H1 (cell line): ENCODE data around the gene L1TD1. TPM values are rescaled to one million over a fixed set of nuclear protein-coding genes. Genes with fewer than 3 reads are reported as not detected.

Experiments used
- CTCF ChIA-PET: fragments of 300-600 bp; sonication (Branson Sonifier 250); formaldehyde crosslinking; loops from one replicate; lab custom pipeline; 2021; ENCODE audit not compliant: partially characterized antibody; lab: Charles Lee
- POLR2A ChIA-PET: fragments of 300-600 bp; sonication (Branson Sonifier 250); formaldehyde crosslinking; loops from one replicate; lab custom pipeline; 2021; ENCODE audit warnings: inconsistent platforms; ENCODE audit not compliant: partially characterized antibody; lab: Charles Lee
- DNase-seq, 2 experiments: peaks; one replicate each; pipeline versions ENCODE4 v3.0.0 to v3.0.0-alpha.2; 2010 to 2022; ENCODE audit warnings: low spot score in 2 of 2, low read depth in 1 of 2, mixed read lengths in 1 of 2
- FAIRE-seq: peaks from 2 replicates; lab custom pipeline; 2011; peaks lifted over from hg19 to GRCh38; lab: Jason Lieb, UNC
- H2AFZ ChIP-seq: 2 replicates; pipeline ENCODE4 v1.8.1; 2012; ENCODE audit warnings: low read length, inconsistent platforms
- H2AK5ac ChIP-seq: 2 replicates; pipeline ENCODE4 v1.6.1; 2013; ENCODE audit warnings: low read depth, low read length
- H2BK120ac ChIP-seq: replicated peaks from 2 replicates; pipeline ENCODE3; 2013; ENCODE audit warnings: low read depth, low read length, inconsistent platforms
- H2BK12ac ChIP-seq: 2 replicates; pipeline ENCODE4 v1.6.1; 2013; ENCODE audit warnings: low read depth, low read length
- H2BK15ac ChIP-seq: 2 replicates; pipeline ENCODE4 v1.6.1; 2013; ENCODE audit warnings: low read length
- H2BK20ac ChIP-seq: 2 replicates; pipeline ENCODE4 v1.6.1; 2013; ENCODE audit warnings: low read length
- H2BK5ac ChIP-seq: 2 replicates; pipeline ENCODE4 v1.6.1; 2013; ENCODE audit warnings: low read depth, low read length
- H3K14ac ChIP-seq: 2 replicates; pipeline ENCODE4 v1.6.1; 2013; ENCODE audit warnings: inconsistent platforms; ENCODE audit not compliant: insufficient read length
- H3K18ac ChIP-seq: 2 replicates; pipeline ENCODE4 v1.6.1; 2013; ENCODE audit warnings: low read length; ENCODE audit errors: extremely low read depth
- H3K23ac ChIP-seq: 2 replicates; pipeline ENCODE4 v1.6.1; 2013; ENCODE audit warnings: inconsistent platforms; ENCODE audit not compliant: insufficient read length
- H3K23me2 ChIP-seq: 2 replicates; pipeline ENCODE4 v1.6.1; 2013; ENCODE audit warnings: low read depth, low read length
- H3K27ac ChIP-seq: 2 replicates; pipeline ENCODE4 v1.6.1; 2011; ENCODE audit warnings: low read depth, low read length, inconsistent platforms
- H3K27me3 ChIP-seq, 4 experiments: replicated peaks in 1 of 4; 1 replicate in 1 of 4; 2 replicates in 3 of 4; pipeline versions ENCODE4 v1.6.1 to v1.8.1; 2011 to 2013; ENCODE audit warnings: low read length in 3 of 4, mild to moderate bottlenecking in 3 of 4, inconsistent platforms in 2 of 4, mixed read lengths in 2 of 4, moderate library complexity in 1 of 4; ENCODE audit not compliant: control insufficient read depth in 3 of 4, insufficient read depth in 3 of 4; ENCODE audit errors: extremely low read depth in 1 of 4
- H3K36me3 ChIP-seq, 4 experiments: 2 replicates each; pipeline versions ENCODE4 v1.6.1 to v1.8.1; 2011 to 2013; ENCODE audit warnings: mild to moderate bottlenecking in 4 of 4, low read length in 3 of 4, moderate library complexity in 2 of 4, control low read depth in 1 of 4, inconsistent platforms in 1 of 4; ENCODE audit not compliant: insufficient read depth in 4 of 4, control insufficient read depth in 2 of 4
- H3K4ac ChIP-seq: replicated peaks from 2 replicates; pipeline ENCODE3; 2013; ENCODE audit warnings: low read length, low read depth, mixed read lengths, inconsistent platforms; ENCODE audit not compliant: insufficient read length
- H3K4me1 ChIP-seq, 4 experiments: replicated peaks in 1 of 4; 1 replicate in 1 of 4; 2 replicates in 3 of 4; pipeline versions ENCODE4 v1.6.1 to v1.8.1; 2011 to 2013; ENCODE audit warnings: low read length in 3 of 4, inconsistent platforms in 2 of 4, mixed read lengths in 1 of 4; ENCODE audit not compliant: insufficient read depth in 4 of 4, control insufficient read depth in 3 of 4
- H3K4me2 ChIP-seq, 2 experiments: 2 replicates each; pipeline versions ENCODE4 v1.6.1 to v1.8.1; 2011 to 2013; ENCODE audit warnings: low read depth in 2 of 2, low read length in 2 of 2, control low read depth in 1 of 2, inconsistent platforms in 1 of 2, mild to moderate bottlenecking in 1 of 2; ENCODE audit not compliant: insufficient read depth in 1 of 2
- H3K4me3 ChIP-seq, 4 experiments: fragments of 200-600, 300-600 bp in 1 of 4; sonication (generic), shearing (Covaris generic), sonication (Bioruptor Twin) in 1 of 4; 2 replicates each; pipeline versions ENCODE4 v1.5.1 to v1.8.1; 2011 to 2016; ENCODE audit warnings: low read length in 4 of 4, low read depth in 3 of 4, control low read depth in 2 of 4, inconsistent platforms in 2 of 4, mild to moderate bottlenecking in 2 of 4, mixed read lengths in 1 of 4, moderate library complexity in 1 of 4; ENCODE audit not compliant: insufficient read depth in 2 of 4; ENCODE audit errors: extremely low read depth in 1 of 4
- H3K56ac ChIP-seq: replicated peaks from 2 replicates; pipeline ENCODE3; 2013; ENCODE audit warnings: low read depth, mild to moderate bottlenecking, mixed read lengths, low read length, inconsistent platforms; ENCODE audit not compliant: insufficient read length
- H3K79me1 ChIP-seq: 2 replicates; pipeline ENCODE4 v1.6.1; 2013; ENCODE audit warnings: low read depth, low read length, control low read depth
- H3K79me2 ChIP-seq, 2 experiments: 2 replicates each; pipeline versions ENCODE4 v1.6.1 to v1.8.1; 2012 to 2013; ENCODE audit warnings: low read length in 2 of 2, mild to moderate bottlenecking in 2 of 2, inconsistent platforms in 1 of 2; ENCODE audit not compliant: insufficient read depth in 2 of 2, control insufficient read depth in 1 of 2
- H3K9ac ChIP-seq, 4 experiments: replicated peaks in 1 of 4; 1 replicate in 1 of 4; 2 replicates in 3 of 4; pipeline versions ENCODE4 v1.6.1 to v1.8.1; 2011 to 2013; ENCODE audit warnings: low read depth in 3 of 4, low read length in 3 of 4, control low read depth in 2 of 4, mild to moderate bottlenecking in 2 of 4, moderate library complexity in 2 of 4, inconsistent platforms in 1 of 4; ENCODE audit errors: extremely low read depth in 1 of 4
- H3K9me3 ChIP-seq, 2 experiments: 2 replicates each; pipeline versions ENCODE4 v1.6.1 to v1.8.1; 2012 to 2013; ENCODE audit warnings: mild to moderate bottlenecking in 2 of 2, moderate library complexity in 2 of 2, control low read depth in 1 of 2, inconsistent platforms in 1 of 2, low read depth in 1 of 2, low read length in 1 of 2, mixed read lengths in 1 of 2; ENCODE audit not compliant: insufficient read depth in 2 of 2
- H4K20me1 ChIP-seq, 2 experiments: replicated peaks in 1 of 2; 2 replicates each; pipeline versions ENCODE3 to v1.8.1; 2011 to 2013; ENCODE audit warnings: inconsistent platforms in 2 of 2, low read length in 2 of 2, mild to moderate bottlenecking in 1 of 2; ENCODE audit not compliant: insufficient read depth in 2 of 2, control insufficient read depth in 1 of 2
- H4K5ac ChIP-seq: 2 replicates; pipeline ENCODE4 v1.6.1; 2013; ENCODE audit warnings: low read length, low read depth, mixed read lengths, inconsistent platforms; ENCODE audit not compliant: insufficient read length
- H4K8ac ChIP-seq: 2 replicates; pipeline ENCODE4 v1.8.0; 2013; ENCODE audit warnings: mild to moderate bottlenecking, moderate library complexity, low read length, inconsistent platforms; ENCODE audit not compliant: insufficient read depth; ENCODE audit errors: extremely low read depth
- H4K91ac ChIP-seq: replicated peaks from 2 replicates; pipeline ENCODE3; 2013; ENCODE audit warnings: low read length, mixed read lengths, inconsistent platforms; ENCODE audit not compliant: insufficient read length
- ASH2L ChIP-seq: fragments of 200-600, 300-600 bp; sonication (generic); IDR thresholded peaks from one replicate; pipeline ENCODE4 v1.7.1; 2017; ENCODE audit warnings: low read length
- CHD2 ChIP-seq: IDR thresholded peaks from 2 replicates; pipeline ENCODE4 v1.6.1; 2012; ENCODE audit warnings: low read length, improper control_type of control experiment
- POLR2A ChIP-seq, 2 experiments: IDR thresholded peaks; 1 replicate in 1 of 2; 2 replicates in 1 of 2; pipeline ENCODE4 v1.6.1; 2011; ENCODE audit warnings: low read depth in 2 of 2, low read length in 2 of 2, mild to moderate bottlenecking in 2 of 2; ENCODE audit errors: control extremely low read depth in 1 of 2
- SRF ChIP-seq: IDR thresholded peaks from 2 replicates; pipeline ENCODE4 v1.6.1; 2011; ENCODE audit warnings: mild to moderate bottlenecking, low read depth, low read length, moderate library complexity
- YY1 ChIP-seq: IDR thresholded peaks from 2 replicates; pipeline ENCODE4 v1.6.1; 2011; ENCODE audit warnings: low read depth, mild to moderate bottlenecking, low read length
- WGBS, 2 experiments: shearing (Covaris generic) in 1 of 2; methylation state at CpG; one replicate each; pipeline versions ENCODE4 v1.1.6 to v1.1.7; 2013 to 2015; ENCODE audit warnings: low lambda C conversion rate in 2 of 2, mixed read lengths in 2 of 2, inconsistent platforms in 1 of 2, low coverage in 1 of 2, missing lambda C conversion rate in 1 of 2; ENCODE audit not compliant: insufficient replicate concordance in 2 of 2, insufficient coverage in 1 of 2, insufficient read length in 1 of 2; ENCODE audit errors: extremely low coverage in 1 of 2, missing lambda C conversion rate in 1 of 2; 5-methylcytosine and 5-hydroxymethylcytosine counted together
- long read RNA-seq, 2 experiments: library from RNA in 1 of 2; library from capped mRNA in 1 of 2; stranded (forward); transcript quantifications; one replicate each; pipeline ENCODE4 v2.0.0, GENCODE V29; 2021; ENCODE audit warnings: inconsistent platforms in 1 of 2
- polyA minus RNA-seq, 3 experiments: library from RNA; depleted of rRNA, polyadenylated mRNA; stranded (reverse); fragments of >200 nt; gene quantifications; 1 replicate in 2 of 3; 2 replicates in 1 of 3; pipeline ENCODE4 v1.2.3, GENCODE V29; 2011
- polyA plus RNA-seq, 7 experiments: library from polyadenylated mRNA; depleted of rRNA in 3 of 7; stranded (reverse) in 5 of 7; unstranded in 2 of 7; fragments of >200 nt in 5 of 7; fragments of 200-250 nt in 2 of 7; gene quantifications; 1 replicate in 5 of 7; 2 replicates in 1 of 7; 4 replicates in 1 of 7; pipeline versions ENCODE4 v1.2.1 to v1.2.3, GENCODE V29; 2011 to 2013; ENCODE audit warnings: missing spikeins in 2 of 7, mixed read lengths in 2 of 7
- total RNA-seq: library from RNA; stranded (reverse); fragmentation: NEBNext Ultra II Directional; extraction: Animal tissue kit (Norgen Biotek cat#: 25700); gene quantifications from 2 replicates; pipeline ENCODE4 v1.2.1, GENCODE V29; 2021

L1TD1 gene
- total RNA-seq (425 and 441 TPM in 2 replicates), polyA plus RNA-seq (2011; rRNA removed) (20.8 and 35.3 TPM in 2 replicates), polyA minus RNA-seq (2011; rRNA and poly(A)+ RNA removed) (32.9 and 39.8 TPM in 2 replicates)
- polyA plus RNA-seq (2011; cell fraction: cytosol; rRNA removed): 102 TPM
- polyA plus RNA-seq (2011; cell fraction: nucleus; rRNA removed): 28.5 TPM
- 165 to 378 TPM (median 196 TPM) in 4 replicates for polyA plus RNA-seq (2012, experiment 1 of 2)
- 19.6 TPM for polyA plus RNA-seq (2012, experiment 2 of 2)
- polyA plus RNA-seq (2013, experiment 1 of 2): 521 TPM
- polyA plus RNA-seq (2013, experiment 2 of 2): 516 TPM
- 55.6 TPM for polyA minus RNA-seq (2011; cell fraction: cytosol; rRNA and poly(A)+ RNA removed)
- polyA minus RNA-seq (2011; cell fraction: nucleus; rRNA and poly(A)+ RNA removed): 94.0 TPM
- long read RNA-seq, experiment 1, transcript L1TD1-201 (4 exons, 3,849 nt): major isoform, 7 of 445 reads
- long read RNA-seq, experiment 1, partial matches to known transcripts: 73 of 445 reads
- long read RNA-seq, experiment 1, other reads (novel, unspliced or antisense): 365 of 445 reads
- long read RNA-seq, experiment 2, transcript L1TD1-201 (4 exons, 3,849 nt): major isoform, 162 of 335 reads
- long read RNA-seq, experiment 2, partial matches to known transcripts: 128 of 335 reads
- long read RNA-seq, experiment 2, other reads (novel, unspliced or antisense): 45 of 335 reads

DNA sequence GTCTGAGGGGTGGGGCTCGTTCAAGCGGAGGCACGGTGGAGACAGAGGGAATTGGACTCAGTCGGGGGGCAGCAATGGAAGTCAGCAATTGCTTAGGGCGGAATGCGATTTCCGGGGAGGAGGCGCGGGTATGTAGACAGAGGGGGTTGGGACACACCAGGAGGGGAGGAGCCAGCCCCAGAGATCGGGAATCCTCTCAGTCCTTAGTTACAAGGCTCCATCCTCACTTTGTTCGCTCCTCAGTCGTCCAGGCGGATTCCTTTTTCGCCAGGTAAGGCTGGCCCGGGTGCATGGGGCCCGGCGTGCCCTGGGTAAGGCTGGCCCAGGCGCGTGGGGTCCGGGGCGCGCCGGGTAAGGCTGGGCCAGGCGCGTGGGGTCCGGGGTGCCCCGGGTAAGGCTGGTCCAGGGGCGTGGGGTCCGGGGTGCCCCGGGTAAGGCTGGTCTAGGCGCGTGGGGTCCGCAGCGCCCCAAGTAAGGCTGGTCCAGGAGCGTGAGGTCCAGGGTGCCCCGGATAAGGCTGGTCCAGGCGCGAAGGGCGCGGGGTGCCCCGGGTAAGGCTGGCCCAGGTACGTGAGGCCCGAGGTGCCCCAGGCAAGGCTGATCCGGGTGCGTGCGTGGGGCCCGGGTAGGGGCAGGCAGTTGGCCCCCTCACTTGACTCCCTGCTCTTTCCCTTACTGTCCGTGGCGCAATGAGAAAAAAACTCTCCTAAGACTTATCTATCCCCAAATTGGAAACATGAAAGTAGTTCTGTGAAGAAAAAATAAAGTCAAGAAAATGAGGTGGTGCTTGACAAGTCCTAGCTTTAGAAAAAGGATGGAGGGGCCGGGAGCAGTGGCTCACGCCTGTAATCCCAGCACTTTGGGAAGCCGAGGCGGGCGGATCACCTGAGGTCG, at the start of gene L1TD1:
L1TD1 (plus strand) TSS at position 199 of the 894 bp plus-strand sequence. CDS start 11,780 bp downstream, outside the sequence.
- Histone ChIP-seq H3K18ac (peak within 1 kb of the TSS; percentile 98), H3K4me3 (peak within 1 kb of the TSS; percentile 77 to 100 (median 93)), H4K8ac (peak within 1 kb of the TSS; percentile 94; the same call in 1 of the 2 replicates), H2BK12ac (peak within 1 kb of the TSS; percentile 39; the same call in 1 of the 2 replicates), H3K14ac (peak within 1 kb of the TSS; percentile 81), H2BK15ac (no peak within 1 kb of the TSS), H3K56ac (peak within 1 kb of the TSS; percentile 80), H2AFZ (no peak within 1 kb of the TSS), H3K36me3 (peaks cover 12 to 37% (median 20%) of the 10 kb centered on the region in 4 experiments), H3K9me3 (no peaks in the 10 kb centered on the region), H4K5ac (peak within 1 kb of the TSS; percentile 96), H3K4me1 (peaks cover 4 to 19% (median 6%) of the 10 kb centered on the region in 4 experiments), H2BK20ac (peak within 1 kb of the TSS; percentile 52), H3K79me2 (peaks cover 12 to 56% of the 10 kb centered on the region in 2 experiments), H3K27ac (peak within 1 kb of the TSS; percentile 95), H3K9ac (peak within 1 kb of the TSS; percentile 95 to 100 (median 97)), H2BK120ac (peak within 1 kb of the TSS; percentile 79), H3K23me2 (peaks cover 21% of the 10 kb centered on the region), H3K4me2 (peak within 1 kb of the TSS; percentile 81 to 95), H2AK5ac (peak within 1 kb of the TSS; percentile 93), H3K27me3 (no peaks in the 10 kb centered on the region), H4K91ac (peak within 1 kb of the TSS; percentile 95), H3K4ac (peak within 1 kb of the TSS; percentile 91), H3K79me1 (no peaks in the 10 kb centered on the region), H2BK5ac (peak within 1 kb of the TSS; percentile 99), H4K20me1 (peaks cover 3% of the 10 kb centered on the region in 2 experiments), H3K23ac (no peak within 1 kb of the TSS)
- peak; percentile 88 to 91 for DNase-seq
- FAIRE-seq: peak; percentile 95
- 2% methylated on average over 49 of the region's 55 CpGs; no CpG with 5 or more reads in 1 of the 2 experiments for WGBS, 2 experiments
- ChIA-PET CTCF (interaction anchor here (2.2 to 6.4 kb wide), 2 partner anchors 10 to 19 kb away, joined by 6 to 30 read pairs; no protein-coding TSS in a partner anchor), POLR2A (interaction anchor here (0.6 to 27.8 kb wide), 9 partner anchors 3 to 212 kb away, joined by 3 to 1232 read pairs (median 7); partner anchors contain the start of gene L1TD1)
- TF ChIP-seq POLR2A (IDR thresholded peaks at IDR 0.05; ENCODE audit: control extremely low read depth in 1 of 2, low read depth in 2 of 2, low read length in 2 of 2) (peak; percentile 77 to 96), YY1 (peak; percentile 89), CHD2 (0 out of 2 replicates have a peak, but pooled peaks have one; percentile 33), SRF (0 out of 2 replicates have a peak, but pooled peaks have one; percentile 12), ASH2L (peak; percentile 46)
